ENCODE measurements around the gene GAL3ST2.

DNA sequence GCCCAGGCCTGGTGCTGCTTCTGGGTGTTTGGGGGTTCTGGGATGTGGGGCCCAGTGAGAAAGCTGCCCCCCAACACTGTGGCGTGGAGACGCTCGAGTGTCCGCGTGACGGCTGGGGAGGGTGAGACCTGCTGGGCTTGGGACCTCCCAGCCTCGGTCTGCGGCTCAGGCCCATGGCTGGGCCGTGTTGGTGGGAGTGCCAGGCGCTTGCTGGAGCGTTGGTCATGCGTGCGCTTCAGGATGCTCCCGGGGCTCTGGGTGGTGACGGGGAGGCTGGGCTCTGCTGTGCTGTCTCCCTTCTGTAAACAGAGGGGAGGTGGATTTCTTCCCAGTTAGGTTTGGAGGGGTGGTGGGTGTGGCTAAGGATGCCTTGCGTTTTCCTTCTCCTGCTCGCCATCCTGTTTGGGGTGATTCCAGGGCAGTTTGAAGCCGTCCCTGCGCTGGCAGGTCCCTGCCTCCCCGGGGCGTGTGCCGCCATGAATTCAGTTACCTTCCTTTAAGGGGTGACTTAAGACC is 606 bp downstream of the GAL3ST2 start:
- no peak for TF ChIP-seq POLR2A (IDR thresholded peaks at IDR 0.05)
- TF ChIP-seq, protein P1, sequence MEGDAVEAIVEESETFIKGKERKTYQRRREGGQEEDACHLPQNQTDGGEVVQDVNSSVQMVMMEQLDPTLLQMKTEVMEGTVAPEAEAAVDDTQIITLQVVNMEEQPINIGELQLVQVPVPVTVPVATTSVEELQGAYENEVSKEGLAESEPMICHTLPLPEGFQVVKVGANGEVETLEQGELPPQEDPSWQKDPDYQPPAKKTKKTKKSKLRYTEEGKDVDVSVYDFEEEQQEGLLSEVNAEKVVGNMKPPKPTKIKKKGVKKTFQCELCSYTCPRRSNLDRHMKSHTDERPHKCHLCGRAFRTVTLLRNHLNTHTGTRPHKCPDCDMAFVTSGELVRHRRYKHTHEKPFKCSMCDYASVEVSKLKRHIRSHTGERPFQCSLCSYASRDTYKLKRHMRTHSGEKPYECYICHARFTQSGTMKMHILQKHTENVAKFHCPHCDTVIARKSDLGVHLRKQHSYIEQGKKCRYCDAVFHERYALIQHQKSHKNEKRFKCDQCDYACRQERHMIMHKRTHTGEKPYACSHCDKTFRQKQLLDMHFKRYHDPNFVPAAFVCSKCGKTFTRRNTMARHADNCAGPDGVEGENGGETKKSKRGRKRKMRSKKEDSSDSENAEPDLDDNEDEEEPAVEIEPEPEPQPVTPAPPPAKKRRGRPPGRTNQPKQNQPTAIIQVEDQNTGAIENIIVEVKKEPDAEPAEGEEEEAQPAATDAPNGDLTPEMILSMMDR (IDR thresholded peaks at IDR 0.05): no peak
